C1 segment of cervical spinal cord (tissue), 14 donors: Measurements from ENCODE around the gene ATF4.
"Not testable (repeated sequence)": the region's sequence is repeated elsewhere in the genome, so short reads cannot be mapped to it uniquely, and the experiment has no call there.

Source experiments
- DNase-seq, 14 donors: peaks; one replicate each; lab custom pipeline; 2025; lab: John Stamatoyannopoulos, UW

ATF4 gene

GRCh38 chr22:39489094-39490068 is 31.0 kb upstream of the ATF4 start:
- no peak for DNase-seq

- DNase-seq, result peak in 11 of 14 donors; percentile 25 to 81 (median 58)
Measured at GRCh38 chr22:39490135-39490798, 30.1 kb upstream of the ATF4 start.

GRCh38 chr22:39490966-39491680 is 29.2 kb upstream of the ATF4 start:
- no peak for DNase-seq

- DNase-seq, result no peak
Measured at GRCh38 chr22:39491696-39492095, 28.7 kb upstream of the ATF4 start.

- no peak for DNase-seq
Measured at GRCh38 chr22:39492186-39492585, 28.2 kb upstream of the ATF4 start.

GRCh38 chr22:39493759-39494158 is 26.6 kb upstream of the ATF4 start:
- DNase-seq, result no peak

GRCh38 chr22:39494471-39495120 is 25.8 kb upstream of the ATF4 start:
- DNase-seq, result peak in 1 of 14 donors; percentile 45

GRCh38 chr22:39496131-39496838 is 24.1 kb upstream of the ATF4 start:
- peak in 12 of 14 donors; percentile 33 to 77 (median 63) for DNase-seq

GRCh38 chr22:39497429-39497828 is 22.9 kb upstream of the ATF4 start:
- no peak for DNase-seq

- DNase-seq, result peak in 4 of 14 donors; percentile 18 to 88 (median 64)
Measured at GRCh38 chr22:39498368-39498767, 22.0 kb upstream of the ATF4 start.

- peak in 5 of 14 donors; percentile 49 to 88 (median 64) for DNase-seq
Measured at GRCh38 chr22:39498802-39499201, 21.6 kb upstream of the ATF4 start.

GRCh38 chr22:39500101-39500500 is 20.3 kb upstream of the ATF4 start:
- DNase-seq, result no peak

GRCh38 chr22:39501644-39502108 is 18.7 kb upstream of the ATF4 start:
- DNase-seq, result peak in 1 of 14 donors; percentile 58

GRCh38 chr22:39502109-39502788 is 18.1 kb upstream of the ATF4 start, which contains the start of gene MIEF1:
TSS of gene MIEF1 (plus strand) at chr22:39502290. CDS start at chr22:39511295, 9,005 bp downstream.
- peak; percentile 70 to 98 (median 94) for DNase-seq

GRCh38 chr22:39502789-39503409 is 17.5 kb upstream of the ATF4 start:
- no peak for DNase-seq

GRCh38 chr22:39503630-39504029 is 16.7 kb upstream of the ATF4 start:
- DNase-seq, result no peak

- no peak for DNase-seq
Measured at GRCh38 chr22:39504071-39504470, 16.3 kb upstream of the ATF4 start.

GRCh38 chr22:39507021-39507420 is 13.3 kb upstream of the ATF4 start:
- not testable (repeated sequence) for DNase-seq

- DNase-seq, result no peak
Measured at GRCh38 chr22:39508393-39508792, 12.0 kb upstream of the ATF4 start.
